ENCODE results near the gene SAPCD2.
A peak's percentile ranks its signal among the peaks of the same experiment; 100 is the strongest.

GRCh38 chr9:137046088-137046787 is 24.1 kb downstream of the SAPCD2 start, which contains the start of gene NPDC1:
- TF ChIP-seq CTCF (conservative IDR thresholded peaks at IDR 0.05; ENCODE audit: low read depth, low read length), result peak; percentile 89
- no peak for TF ChIP-seq POLR2A (IDR thresholded peaks at IDR 0.05; ENCODE audit: low read depth, low read length)
- peak; percentile 66 for TF ChIP-seq SMC3 (IDR thresholded peaks at IDR 0.05; ENCODE audit: low read depth, low read length)
- TF ChIP-seq RAD21 (IDR thresholded peaks at IDR 0.05; ENCODE audit: low read length), result peak; percentile 74
- no peak for TF ChIP-seq USF2 (IDR thresholded peaks at IDR 0.05; ENCODE audit: low read depth, low read length)
- no peak; the same call in 1 of the 2 replicates for TF ChIP-seq BHLHE40 (IDR thresholded peaks at IDR 0.05; ENCODE audit: low read depth, low read length)
- TF ChIP-seq RFX5 (IDR thresholded peaks at IDR 0.05; ENCODE audit: low read depth, low read length), result no peak
- TF ChIP-seq ELK1 (IDR thresholded peaks at IDR 0.05; ENCODE audit: borderline replicate concordance, low read depth, low read length), result no peak
